H1 (cell line): ENCODE data around the gene SPTY2D1. TPM values are rescaled to one million over a fixed set of nuclear protein-coding genes. Genes with fewer than 3 reads are reported as not detected.

ENCODE experiments used
- CBX5 ChIP-seq: fragments of 300-800, 300-1000 bp; sonication (generic); IDR thresholded peaks from 2 replicates; pipeline ENCODE4 v1.7.1; 2016; ENCODE audit warnings: antibody characterized with exemption, low read length, low read depth
- CHD2 ChIP-seq: IDR thresholded peaks from 2 replicates; pipeline ENCODE4 v1.6.1; 2012; ENCODE audit warnings: low read length, improper control_type of control experiment
- CHD7 ChIP-seq: fragments of 300-600 bp; sonication (generic); IDR thresholded peaks from 2 replicates; pipeline ENCODE4 v1.7.1; 2012; ENCODE audit warnings: low read length, moderate library complexity, mild to moderate bottlenecking, inconsistent platforms; ENCODE audit not compliant: insufficient replicate concordance
- EGR1 ChIP-seq: IDR thresholded peaks from 2 replicates; pipeline ENCODE4 v1.6.1; 2011; ENCODE audit warnings: low read depth, low read length, borderline replicate concordance
- GABPA ChIP-seq: IDR thresholded peaks from 2 replicates; pipeline ENCODE4 v1.6.1; 2011; ENCODE audit warnings: mild to moderate bottlenecking, low read length, moderate library complexity, borderline replicate concordance; ENCODE audit not compliant: insufficient read depth
- KDM1A ChIP-seq: fragments of 200-600, 300-600 bp; sonication (generic); IDR thresholded peaks from 2 replicates; pipeline ENCODE4 v1.7.1; 2016; ENCODE audit warnings: mild to moderate bottlenecking, low read length, borderline replicate concordance
- KDM4A ChIP-seq: IDR thresholded peaks from one replicate; pipeline ENCODE4 v1.7.1; 2012; ENCODE audit warnings: low read depth, mild to moderate bottlenecking, moderate library complexity, low read length, inconsistent platforms; ENCODE audit not compliant: severe bottlenecking
- NANOG ChIP-seq: IDR thresholded peaks from 2 replicates; pipeline ENCODE4 v1.6.1; 2011; ENCODE audit warnings: low read length, low read depth, mild to moderate bottlenecking, inconsistent platforms; ENCODE audit not compliant: insufficient read depth, poor library complexity, severe bottlenecking
- PHF8 ChIP-seq: fragments of 200-600 bp; sonication (generic); conservative IDR thresholded peaks from 2 replicates; pipeline ENCODE4 v1.7.1; 2012; ENCODE audit warnings: low read depth, mild to moderate bottlenecking, inconsistent platforms, low read length, moderate library complexity
- SP1 ChIP-seq: IDR thresholded peaks from 2 replicates; pipeline ENCODE4 v1.6.1; 2011; ENCODE audit warnings: low read depth, low read length
- SP2 ChIP-seq: IDR thresholded peaks from 2 replicates; pipeline ENCODE4 v1.6.1; 2012; ENCODE audit warnings: mild to moderate bottlenecking, low read length, inconsistent platforms
- SUZ12 ChIP-seq: fragments of 200-600 bp; sonication (generic); IDR thresholded peaks from 2 replicates; pipeline ENCODE4 v1.6.1; 2012; ENCODE audit warnings: mild to moderate bottlenecking, inconsistent platforms, low read length, moderate library complexity, mixed read lengths
- TCF12 ChIP-seq: IDR thresholded peaks from 2 replicates; pipeline ENCODE4 v1.6.1; 2011; ENCODE audit warnings: low read depth, mild to moderate bottlenecking, low read length
- polyA plus RNA-seq, 7 experiments: library from polyadenylated mRNA; depleted of rRNA in 3 of 7; stranded (reverse) in 5 of 7; unstranded in 2 of 7; fragments of >200 nt in 5 of 7; fragments of 200-250 nt in 2 of 7; gene quantifications; 1 replicate in 5 of 7; 2 replicates in 1 of 7; 4 replicates in 1 of 7; pipeline versions ENCODE4 v1.2.1 to v1.2.3, GENCODE V29; 2011 to 2013; ENCODE audit warnings: missing spikeins in 2 of 7, mixed read lengths in 2 of 7
- total RNA-seq: library from RNA; stranded (reverse); fragmentation: NEBNext Ultra II Directional; extraction: Animal tissue kit (Norgen Biotek cat#: 25700); gene quantifications from 2 replicates; pipeline ENCODE4 v1.2.1, GENCODE V29; 2021

SPTY2D1 gene
- total and polyA plus RNA-seq, 2 of the 8 experiments (the other 6 are each of a cell fraction or from before 2014, with no cell fraction given): 4.9 to 17.6 TPM

GRCh38 chr11:18608376-18608775 is 25.8 kb downstream of the SPTY2D1 start (continued):
- TF ChIP-seq CHD7 (no peak), CBX5 (no peak), SP1 (no peak), KDM4A (no peak), GABPA (no peak), SP2 (no peak), PHF8 (no peak), TCF12 (no peak), NANOG (no peak), SUZ12 (no peak), EGR1 (no peak), CHD2 (no peak), KDM1A (no peak)
